ENCODE results near the gene NF1.

Gene NF1

DNA sequence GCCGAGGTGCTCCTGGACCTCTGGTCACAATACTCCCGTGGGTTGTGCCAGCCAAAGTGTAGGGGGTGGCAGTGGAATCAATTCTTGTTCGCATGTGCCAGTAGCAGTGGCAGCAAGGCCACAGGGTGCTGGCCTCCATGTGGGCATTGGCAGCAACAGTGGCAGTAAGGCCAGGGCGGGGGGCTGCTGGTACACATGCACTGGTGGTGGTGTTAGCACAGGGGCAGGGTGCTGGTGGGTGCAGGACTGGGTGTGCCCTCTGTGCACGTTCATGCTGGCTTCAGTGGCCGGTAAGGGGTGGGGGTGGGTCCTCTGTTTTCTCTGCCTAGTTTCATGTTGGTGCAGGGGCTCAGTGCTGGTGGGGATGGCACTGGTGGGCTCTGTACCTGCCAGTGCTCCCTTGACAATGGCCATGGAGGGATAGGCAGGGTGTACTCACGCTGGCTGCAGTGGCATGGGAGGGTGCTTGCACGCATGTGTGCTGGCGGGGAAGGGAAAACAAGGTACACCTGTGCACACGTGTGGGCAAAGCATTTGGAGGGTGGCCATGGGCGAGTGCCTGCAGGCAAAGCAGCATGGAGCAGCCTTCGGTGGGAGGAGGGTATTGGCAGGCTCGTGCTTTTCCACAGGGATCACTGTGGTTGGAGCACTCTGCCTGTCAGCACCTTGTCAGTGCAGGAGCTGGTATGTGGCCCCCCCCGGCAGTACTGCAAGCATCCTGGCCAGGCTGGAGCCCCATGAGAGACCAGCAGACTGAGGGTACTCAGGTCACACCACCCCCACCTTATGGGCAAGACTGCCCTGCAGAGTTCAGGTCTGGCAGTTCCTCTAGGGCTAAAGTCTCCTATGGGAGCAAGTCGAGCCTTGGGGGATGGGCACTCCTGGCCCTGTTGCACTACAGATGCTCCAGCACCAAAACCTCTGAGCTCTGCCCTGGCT is 35.8 kb downstream of the NF1 start:
- Mint-ChIP-seq H3K36me3 (ENCODE audit: low read depth) (peaks cover 23% of the 10 kb centered on the region), H3K4me1 (no peaks in the 10 kb centered on the region), H3K27me3 (ENCODE audit: low read depth) (no peaks in the 10 kb centered on the region), H3K9me3 (peaks cover 8% of the 10 kb centered on the region), H3K27ac (no peak overlapping the region), H3K4me3 (no peak overlapping the region)
- TF ChIP-seq, protein P1, sequence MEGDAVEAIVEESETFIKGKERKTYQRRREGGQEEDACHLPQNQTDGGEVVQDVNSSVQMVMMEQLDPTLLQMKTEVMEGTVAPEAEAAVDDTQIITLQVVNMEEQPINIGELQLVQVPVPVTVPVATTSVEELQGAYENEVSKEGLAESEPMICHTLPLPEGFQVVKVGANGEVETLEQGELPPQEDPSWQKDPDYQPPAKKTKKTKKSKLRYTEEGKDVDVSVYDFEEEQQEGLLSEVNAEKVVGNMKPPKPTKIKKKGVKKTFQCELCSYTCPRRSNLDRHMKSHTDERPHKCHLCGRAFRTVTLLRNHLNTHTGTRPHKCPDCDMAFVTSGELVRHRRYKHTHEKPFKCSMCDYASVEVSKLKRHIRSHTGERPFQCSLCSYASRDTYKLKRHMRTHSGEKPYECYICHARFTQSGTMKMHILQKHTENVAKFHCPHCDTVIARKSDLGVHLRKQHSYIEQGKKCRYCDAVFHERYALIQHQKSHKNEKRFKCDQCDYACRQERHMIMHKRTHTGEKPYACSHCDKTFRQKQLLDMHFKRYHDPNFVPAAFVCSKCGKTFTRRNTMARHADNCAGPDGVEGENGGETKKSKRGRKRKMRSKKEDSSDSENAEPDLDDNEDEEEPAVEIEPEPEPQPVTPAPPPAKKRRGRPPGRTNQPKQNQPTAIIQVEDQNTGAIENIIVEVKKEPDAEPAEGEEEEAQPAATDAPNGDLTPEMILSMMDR (IDR thresholded peaks at IDR 0.05; ENCODE audit: unreplicated experiment in 3 of 3) = no peak

DNA sequence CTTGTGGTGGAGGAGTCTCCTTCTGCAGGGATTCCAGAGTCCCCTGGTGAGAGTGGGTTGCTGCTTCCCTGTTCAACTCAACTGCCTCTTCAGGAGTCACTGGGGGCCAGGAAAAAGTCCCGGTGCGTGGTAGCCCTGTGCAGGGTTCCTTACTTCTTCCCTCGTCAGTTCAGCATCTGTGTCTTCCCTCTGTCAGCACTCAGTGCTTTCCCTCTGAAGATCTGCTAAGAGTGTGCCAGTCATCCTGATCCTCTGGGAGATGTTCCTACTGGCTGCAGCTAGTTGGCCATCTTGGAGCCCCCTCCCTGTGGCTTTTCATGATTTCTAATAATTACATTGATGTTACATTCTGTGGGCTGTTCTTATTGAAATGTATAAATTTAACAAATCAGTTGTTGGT is 36.5 kb downstream of the NF1 start:
- H3K27me3 Mint-ChIP-seq (ENCODE audit: low read depth) = no peaks in the 10 kb centered on the region
- H3K4me3 Mint-ChIP-seq = no peak overlapping the region
- no peaks in the 10 kb centered on the region for H3K4me1 Mint-ChIP-seq
- TF ChIP-seq, protein P1 (IDR thresholded peaks at IDR 0.05; ENCODE audit: unreplicated experiment in 3 of 3) = no peak
- no peak overlapping the region for H3K27ac Mint-ChIP-seq
- H3K36me3 Mint-ChIP-seq (ENCODE audit: low read depth) = peaks cover 30% of the 10 kb centered on the region
- peaks cover 10% of the 10 kb centered on the region for H3K9me3 Mint-ChIP-seq

DNA sequence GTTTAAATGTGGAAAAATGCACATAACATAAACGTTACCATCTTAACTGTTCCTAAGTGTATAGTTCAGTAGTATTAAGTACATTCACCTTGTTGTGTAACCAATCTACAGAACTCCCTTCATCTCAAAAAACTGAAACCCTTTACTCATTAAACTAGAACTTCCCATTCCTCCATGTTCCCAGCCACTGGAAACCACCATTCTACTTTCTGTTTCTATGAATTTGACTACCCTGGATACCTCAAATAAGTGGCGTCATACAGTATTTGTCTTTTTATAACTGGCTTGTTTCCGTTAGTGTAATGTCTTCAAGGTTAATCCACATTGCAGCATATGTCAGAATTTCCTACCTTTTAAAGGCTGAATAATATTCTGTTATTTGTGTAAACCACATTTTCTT is 38.2 kb downstream of the NF1 start:
- Mint-ChIP-seq H3K27me3 (ENCODE audit: low read depth) (no peaks in the 10 kb centered on the region), H3K9me3 (peaks cover 19% of the 10 kb centered on the region), H3K4me3 (no peak overlapping the region), H3K27ac (no peak overlapping the region), H3K4me1 (no peaks in the 10 kb centered on the region), H3K36me3 (ENCODE audit: low read depth) (peaks cover 47% of the 10 kb centered on the region)
- TF ChIP-seq, protein P1 (IDR thresholded peaks at IDR 0.05; ENCODE audit: unreplicated experiment in 3 of 3) = no peak

DNA sequence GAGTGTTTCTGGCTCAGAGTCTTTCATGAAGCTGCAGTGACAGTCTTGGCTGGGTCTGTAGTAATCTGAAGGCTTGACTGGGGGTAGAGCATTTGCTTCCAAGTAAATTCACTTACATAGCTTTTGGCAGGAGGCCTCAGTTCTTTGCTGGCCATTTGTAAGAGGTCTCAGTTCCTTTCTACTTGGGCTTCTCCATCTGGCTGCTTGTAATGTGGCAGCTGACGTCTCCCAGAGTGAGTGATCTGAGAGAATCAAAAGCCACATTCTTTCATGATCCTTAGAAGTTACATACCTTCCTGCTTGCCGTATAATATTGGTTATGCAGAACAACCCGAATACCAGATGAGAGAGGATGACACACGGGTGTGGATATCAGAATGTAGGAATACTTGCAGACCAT is 39.8 kb downstream of the NF1 start:
- no peaks in the 10 kb centered on the region for H3K4me1 Mint-ChIP-seq
- H3K27ac Mint-ChIP-seq = no peak overlapping the region
- no peaks in the 10 kb centered on the region for H3K27me3 Mint-ChIP-seq (ENCODE audit: low read depth)
- TF ChIP-seq, protein P1 (IDR thresholded peaks at IDR 0.05; ENCODE audit: unreplicated experiment in 3 of 3) = no peak
- H3K36me3 Mint-ChIP-seq (ENCODE audit: low read depth) = peaks cover 54% of the 10 kb centered on the region
- H3K4me3 Mint-ChIP-seq = no peak overlapping the region
- peaks cover 19% of the 10 kb centered on the region for H3K9me3 Mint-ChIP-seq

DNA sequence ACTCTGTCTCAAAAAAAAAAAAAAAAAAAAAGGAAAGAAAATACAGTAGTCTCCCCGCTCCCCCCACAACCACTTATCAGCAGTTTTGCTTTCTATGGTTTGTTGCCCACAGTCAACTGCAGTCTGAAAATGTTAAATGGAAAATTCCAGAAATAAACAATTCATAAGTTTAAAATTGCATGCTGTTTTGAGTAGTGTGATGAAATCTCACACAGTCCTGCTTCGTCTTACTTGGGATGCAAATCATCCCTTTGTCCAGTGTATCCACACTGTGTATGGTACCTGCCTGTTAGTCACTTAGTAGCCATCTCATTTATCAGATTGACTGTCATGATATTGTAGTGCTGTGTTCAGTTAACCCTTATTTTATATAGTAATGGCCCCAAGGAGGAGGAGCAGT is 41.5 kb downstream of the NF1 start:
- Mint-ChIP-seq H3K4me3 (no peak overlapping the region), H3K36me3 (ENCODE audit: low read depth) (peaks cover 52% of the 10 kb centered on the region), H3K27ac (no peak overlapping the region), H3K4me1 (no peaks in the 10 kb centered on the region), H3K27me3 (ENCODE audit: low read depth) (no peaks in the 10 kb centered on the region), H3K9me3 (peaks cover 19% of the 10 kb centered on the region)
- TF ChIP-seq, protein P1 (IDR thresholded peaks at IDR 0.05; ENCODE audit: unreplicated experiment in 3 of 3) = no peak

DNA sequence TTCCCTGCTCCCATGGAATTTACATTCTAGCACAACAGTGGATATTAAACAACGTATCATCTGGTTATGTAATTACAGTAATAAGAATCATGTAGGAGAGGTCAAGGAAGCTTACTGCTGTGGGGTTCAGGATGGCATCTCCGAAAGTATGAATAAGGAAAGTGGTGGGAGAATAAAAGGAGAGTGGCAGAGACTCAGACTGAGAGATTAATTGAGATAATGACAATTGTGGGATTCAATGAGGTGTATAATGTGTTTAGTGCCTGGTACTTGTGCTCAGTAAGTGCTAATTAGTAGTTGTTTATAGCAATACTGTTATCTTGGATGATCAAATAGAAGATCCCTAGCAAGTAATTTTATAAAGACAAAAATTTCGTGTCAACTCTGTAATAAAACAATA is 45.3 kb downstream of the NF1 start:
- no peaks in the 10 kb centered on the region for H3K27me3 Mint-ChIP-seq (ENCODE audit: low read depth)
- no peak overlapping the region for H3K4me3 Mint-ChIP-seq
- peaks cover 52% of the 10 kb centered on the region for H3K36me3 Mint-ChIP-seq (ENCODE audit: low read depth)
- TF ChIP-seq, protein P1 (IDR thresholded peaks at IDR 0.05; ENCODE audit: unreplicated experiment in 3 of 3) = no peak
- no peaks in the 10 kb centered on the region for H3K4me1 Mint-ChIP-seq
- H3K27ac Mint-ChIP-seq = no peak overlapping the region
- H3K9me3 Mint-ChIP-seq = peaks cover 12% of the 10 kb centered on the region
